HepG2 (cell line): ENCODE results near the gene PGGT1B. TPM values are rescaled to one million over a fixed set of nuclear protein-coding genes. Genes with fewer than 3 reads are reported as not detected.

Source experiments
- ATAC-seq: fragments of 200-7000 bp; cut with Tn5 transposase; 3 replicates; pipeline ENCODE4 v1.9.1; 2020; ENCODE audit warnings: mild to moderate bottlenecking, moderate library complexity
- BruUV-seq: library from RNA; stranded (reverse); fragments of 400-500 nt; replicated peaks from 2 replicates; lab custom pipeline; 2021; lab: Mats Ljungman, UMichigan
- CTCF ChIA-PET: fragments of 300-600 bp; formaldehyde crosslinking; extraction: SDS; loops from one replicate; lab custom pipeline; 2021; ENCODE audit warnings: low total read pairs, inconsistent platforms, low intra/inter-chr PET ratio; lab: Yijun Ruan, JAX
- POLR2A ChIA-PET: fragments of 350-600 bp; sonication (Branson Sonifier 250); formaldehyde crosslinking; loops from one replicate; lab custom pipeline; 2020; ENCODE audit warnings: antibody characterized with exemption, inconsistent platforms; lab: Yijun Ruan, JAX
- DNase-seq: peaks from one replicate; pipeline ENCODE4 v3.0.0-alpha.2; 2015; ENCODE audit warnings: low spot score
- FAIRE-seq: peaks from 3 replicates; lab custom pipeline; 2011; peaks lifted over from hg19 to GRCh38; lab: Jason Lieb, UNC
- H2AFZ ChIP-seq: one replicate; pipeline ENCODE4 v1.6.1; 2011; ENCODE audit warnings: low read length, inconsistent platforms
- H3K27ac ChIP-seq: fragments of 300-600 bp; 3 replicates; pipeline ENCODE4 v1.8.0; 2011; ENCODE audit warnings: mixed run types, mild to moderate bottlenecking, mixed read lengths, low read length, inconsistent platforms; ENCODE audit not compliant: insufficient read depth; ENCODE audit errors: extremely low read length
- H3K27me3 ChIP-seq, 2 experiments: fragments of 200-600 bp in 1 of 2; 2 replicates in 1 of 2; 3 replicates in 1 of 2; pipeline versions ENCODE4 v1.6.0 to v1.8.0; 2011; ENCODE audit warnings: low read length in 2 of 2, mild to moderate bottlenecking in 2 of 2, moderate library complexity in 2 of 2, inconsistent platforms in 1 of 2; ENCODE audit not compliant: insufficient read depth in 2 of 2, control insufficient read depth in 1 of 2
- H3K36me3 ChIP-seq, 2 experiments: fragments of 200-600 bp in 1 of 2; replicated peaks in 1 of 2; 2 replicates in 1 of 2; 3 replicates in 1 of 2; pipeline versions ENCODE4 v1.5.1 to v1.8.0; 2011; ENCODE audit warnings: low read length in 2 of 2, inconsistent platforms in 1 of 2; ENCODE audit not compliant: insufficient read depth in 2 of 2, control insufficient read depth in 1 of 2
- H3K4me1 ChIP-seq: 2 replicates; pipeline ENCODE4 v1.5.1; 2012; ENCODE audit warnings: low read length, inconsistent platforms; ENCODE audit not compliant: insufficient read depth
- H3K4me2 ChIP-seq: 2 replicates; pipeline ENCODE4 v1.6.0; 2011; ENCODE audit warnings: low read depth, low read length, inconsistent platforms
- H3K4me3 ChIP-seq, 3 experiments: fragments of 200-600 bp in 1 of 3; sonication (generic), shearing (Covaris generic) in 1 of 3; replicated peaks in 1 of 3; 2 replicates each; pipeline ENCODE4 v1.5.1; 2011 to 2016; ENCODE audit warnings: low read length in 3 of 3, inconsistent platforms in 2 of 3, low read depth in 2 of 3, mild to moderate bottlenecking in 2 of 3, control low read depth in 1 of 3, mixed read lengths in 1 of 3; ENCODE audit not compliant: insufficient read depth in 1 of 3
- H3K79me2 ChIP-seq: one replicate; pipeline ENCODE4 v1.6.1; 2011; ENCODE audit warnings: low read length, inconsistent platforms; ENCODE audit not compliant: insufficient read depth
- H3K9ac ChIP-seq: 2 replicates; pipeline ENCODE4 v1.6.0; 2011; ENCODE audit warnings: mild to moderate bottlenecking, low read depth, low read length, inconsistent platforms; ENCODE audit not compliant: insufficient read depth
- H3K9me3 ChIP-seq: 2 replicates; pipeline ENCODE4 v1.5.1; 2012; ENCODE audit warnings: mild to moderate bottlenecking, low read length
- H4K20me1 ChIP-seq: 2 replicates; pipeline ENCODE4 v1.6.0; 2011; ENCODE audit warnings: inconsistent platforms, mild to moderate bottlenecking, low read length, moderate library complexity; ENCODE audit not compliant: insufficient read depth
- MEIS2 ChIP-seq: sonication (generic); formaldehyde crosslinking; IDR thresholded peaks from 2 replicates; pipeline ENCODE4 v1.9.0; 2021; ENCODE audit warnings: mild to moderate bottlenecking, missing genetic modification reagents
- NFKBIZ ChIP-seq: IDR thresholded peaks from 2 replicates; pipeline ENCODE4 v1.6.1; 2018; ENCODE audit warnings: missing genetic modification reagents, missing compliant biosample characterization
- RAD51 ChIP-seq: fragments of 450-650 bp; IDR thresholded peaks from 2 replicates; pipeline ENCODE4 v1.6.1; 2016; ENCODE audit warnings: borderline replicate concordance
- RELA ChIP-seq: sonication (generic); formaldehyde crosslinking; IDR thresholded peaks from 2 replicates; pipeline ENCODE4 v1.4.0; 2020; ENCODE audit warnings: missing genetic modification reagents
- SAP130 ChIP-seq: IDR thresholded peaks from 2 replicates; pipeline ENCODE4 v1.6.1; 2016; ENCODE audit warnings: low read depth
- SIX4 ChIP-seq: sonication (generic); formaldehyde crosslinking; IDR thresholded peaks from 2 replicates; pipeline ENCODE4 v1.4.0; 2020; ENCODE audit warnings: missing genetic modification reagents
- SSRP1 ChIP-seq: IDR thresholded peaks from 2 replicates; pipeline ENCODE4 v1.6.1; 2016; ENCODE audit warnings: control low read depth
- TEAD3 ChIP-seq: optimal IDR thresholded peaks from 2 replicates; pipeline ENCODE3; 2016; ENCODE audit warnings: borderline replicate concordance
- ZC3H4 ChIP-seq: sonication (generic); formaldehyde crosslinking; IDR thresholded peaks from 2 replicates; pipeline ENCODE4 v1.4.0; 2020; ENCODE audit warnings: missing genetic modification reagents, borderline replicate concordance
- ZNF10 ChIP-seq: sonication (generic); formaldehyde crosslinking; IDR thresholded peaks from 2 replicates; pipeline ENCODE4 v1.4.0; 2020; ENCODE audit warnings: mild to moderate bottlenecking, low read depth, missing genetic modification reagents, borderline replicate concordance
- ZNF543 ChIP-seq: sonication (generic); formaldehyde crosslinking; IDR thresholded peaks from 2 replicates; pipeline ENCODE4 v1.4.0; 2020; ENCODE audit warnings: mild to moderate bottlenecking, missing genetic modification reagents
- ZNF619 ChIP-seq: sonication (generic); formaldehyde crosslinking; IDR thresholded peaks from 2 replicates; pipeline ENCODE4 v1.4.0; 2020; ENCODE audit warnings: mild to moderate bottlenecking, missing genetic modification reagents
- ZSCAN22 ChIP-seq: sonication (generic); formaldehyde crosslinking; IDR thresholded peaks from 2 replicates; pipeline ENCODE4 v1.4.0; 2020; ENCODE audit warnings: mild to moderate bottlenecking, missing genetic modification reagents
- WGBS: methylation state at CpG from one replicate; pipeline ENCODE4 v1.1.6; 2017; ENCODE audit warnings: low lambda C conversion rate; 5-methylcytosine and 5-hydroxymethylcytosine counted together
- in situ Hi-C: cut with HindIII; loops from 2 replicates; pipeline ENCODE4 v1.10.0; 2017; ENCODE audit warnings: low pct_unique_long_range_greater_than_20kb; ENCODE audit not compliant: extremely low pct_ligation_motif_present
- intact Hi-C: fragments of 100-400 bp; cut with micrococcal nuclease; formaldehyde crosslinking; loops from one replicate; pipeline ENCODE4 v1.10.0; 2022; ENCODE audit not compliant: unreplicated experiment
- polyA plus RNA-seq, 8 experiments: library from polyadenylated mRNA; depleted of rRNA in 3 of 8; stranded (reverse) in 7 of 8; unstranded in 1 of 8; fragments of >200 nt; fragmentation: Illumina TruSeq in 4 of 8; extraction: Trizol in 4 of 8; gene quantifications; 2 replicates each; pipeline versions ENCODE4 v1.2.1 to v1.2.3, GENCODE V29; 2011 to 2016; ENCODE audit warnings: low read depth in 4 of 8, missing spikeins in 1 of 8, mixed read lengths in 1 of 8; ENCODE audit not compliant: insufficient read depth in 1 of 8
- total RNA-seq, 5 experiments: library from RNA; depleted of rRNA; stranded (reverse); fragments of >200 nt; fragmentation: Illumina TruSeq; extraction: Trizol; gene quantifications; 2 replicates each; pipeline ENCODE4 v1.2.3, GENCODE V29; 2016; ENCODE audit warnings: low read depth in 1 of 5
- TF ChIP-seq, protein P1 (sequence below): sonication (generic); formaldehyde crosslinking; IDR thresholded peaks from 2 replicates; pipeline ENCODE4 v1.5.0; 2020; ENCODE audit warnings: mild to moderate bottlenecking, missing genetic modification reagents, borderline replicate concordance
- TF ChIP-seq, protein P2 (sequence below): sonication (generic); formaldehyde crosslinking; IDR thresholded peaks from 2 replicates; pipeline ENCODE4 v1.5.0; 2020; ENCODE audit warnings: mild to moderate bottlenecking, missing genetic modification reagents, borderline replicate concordance
- TF ChIP-seq, protein P3 (sequence below): IDR thresholded peaks from 2 replicates; pipeline ENCODE4 v1.4.0; 2020; ENCODE audit warnings: mild to moderate bottlenecking, missing genetic modification reagents

The PGGT1B gene
- total and polyA plus RNA-seq, 2 of the 13 experiments (the other 11 are each of a cell fraction or from before 2014, with no cell fraction given): 2.4 to 42.7 TPM

DNA sequence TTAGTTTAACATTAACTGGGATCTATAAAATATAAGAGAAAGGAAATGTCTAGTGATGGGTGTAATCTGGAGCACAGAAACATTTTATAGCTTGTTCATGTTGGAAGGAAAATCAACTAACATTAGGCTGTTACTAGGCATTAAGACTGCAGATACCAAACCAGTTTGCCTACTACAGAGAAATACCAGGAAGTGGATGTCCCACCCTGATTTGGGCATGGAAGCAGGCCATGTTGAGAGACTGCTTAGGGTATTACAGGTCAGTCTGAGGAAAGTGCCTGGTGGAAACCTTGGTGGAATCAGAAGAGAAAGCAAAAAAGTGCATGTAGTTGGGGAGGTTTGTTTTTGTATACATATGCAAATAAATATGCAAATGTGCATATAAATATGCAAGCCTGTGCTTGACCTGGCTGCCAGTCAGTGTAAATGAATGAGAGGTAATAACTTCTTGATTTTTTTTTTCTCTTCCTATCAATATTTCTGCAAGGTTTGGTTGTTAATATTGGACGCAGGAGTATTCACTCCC is 43.4 kb upstream of the PGGT1B start:
- ATAC-seq (no peak), DNase-seq (no peak), FAIRE-seq (no peak)
- in situ Hi-C loops: loop anchor here (25.0 kb wide), 1 partner anchor 756 kb away; no protein-coding TSS in a partner anchor
- ChIA-PET POLR2A (no interaction called here), CTCF (interaction anchor here (0.7 kb wide), 1 partner anchor 280 kb away, joined by 3 read pairs; no protein-coding TSS in a partner anchor)
- Histone ChIP-seq H3K27me3 (no peaks in the 10 kb centered on the region), H3K36me3 (no peaks in the 10 kb centered on the region), H3K4me1 (no peaks in the 10 kb centered on the region), H4K20me1 (no peaks in the 10 kb centered on the region), H3K4me3 (no peak overlapping the region), H3K9me3 (no peaks in the 10 kb centered on the region), H2AFZ (no peak overlapping the region), H3K4me2 (no peak overlapping the region), H3K27ac (no peak overlapping the region), H3K9ac (no peak overlapping the region), H3K79me2 (no peaks in the 10 kb centered on the region)
- WGBS: 91% methylated on average over 1 of the region's 1 CpG
- intact Hi-C loops: loop anchor here (10.0 kb wide), 1 partner anchor 759 kb away; no protein-coding TSS in a partner anchor
- no TSS peak for BruUV-seq
- TF ChIP-seq ZSCAN22 (CRISPR knock-in tag) (no peak), TEAD3 (no peak), RAD51 (no peak), SIX4 (CRISPR knock-in tag) (no peak), RELA (CRISPR knock-in tag) (no peak), ZNF619 (no peak), SSRP1 (CRISPR knock-in tag) (no peak), MEIS2 (no peak), ZNF10 (no peak), ZC3H4 (CRISPR knock-in tag) (no peak), NFKBIZ (no peak), ZNF543 (CRISPR knock-in tag) (no peak), SAP130 (CRISPR knock-in tag) (no peak)
- TF ChIP-seq, protein P1, sequence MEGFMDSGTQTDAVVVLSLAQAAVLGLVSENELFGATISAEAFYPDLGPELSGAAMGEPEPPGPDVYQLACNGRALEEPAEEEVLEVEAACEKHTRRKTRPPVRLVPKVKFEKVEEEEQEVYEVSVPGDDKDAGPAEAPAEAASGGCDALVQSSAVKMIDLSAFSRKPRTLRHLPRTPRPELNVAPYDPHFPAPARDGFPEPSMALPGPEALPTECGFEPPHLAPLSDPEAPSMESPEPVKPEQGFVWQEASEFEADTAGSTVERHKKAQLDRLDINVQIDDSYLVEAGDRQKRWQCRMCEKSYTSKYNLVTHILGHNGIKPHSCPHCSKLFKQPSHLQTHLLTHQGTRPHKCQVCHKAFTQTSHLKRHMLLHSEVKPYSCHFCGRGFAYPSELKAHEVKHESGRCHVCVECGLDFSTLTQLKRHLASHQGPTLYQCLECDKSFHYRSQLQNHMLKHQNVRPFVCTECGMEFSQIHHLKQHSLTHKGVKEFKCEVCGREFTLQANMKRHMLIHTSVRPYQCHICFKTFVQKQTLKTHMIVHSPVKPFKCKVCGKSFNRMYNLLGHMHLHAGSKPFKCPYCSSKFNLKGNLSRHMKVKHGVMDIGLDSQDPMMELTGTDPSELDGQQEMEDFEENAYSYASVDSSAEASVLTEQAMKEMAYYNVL (CRISPR knock-in tag): no peak
- TF ChIP-seq, protein P2, sequence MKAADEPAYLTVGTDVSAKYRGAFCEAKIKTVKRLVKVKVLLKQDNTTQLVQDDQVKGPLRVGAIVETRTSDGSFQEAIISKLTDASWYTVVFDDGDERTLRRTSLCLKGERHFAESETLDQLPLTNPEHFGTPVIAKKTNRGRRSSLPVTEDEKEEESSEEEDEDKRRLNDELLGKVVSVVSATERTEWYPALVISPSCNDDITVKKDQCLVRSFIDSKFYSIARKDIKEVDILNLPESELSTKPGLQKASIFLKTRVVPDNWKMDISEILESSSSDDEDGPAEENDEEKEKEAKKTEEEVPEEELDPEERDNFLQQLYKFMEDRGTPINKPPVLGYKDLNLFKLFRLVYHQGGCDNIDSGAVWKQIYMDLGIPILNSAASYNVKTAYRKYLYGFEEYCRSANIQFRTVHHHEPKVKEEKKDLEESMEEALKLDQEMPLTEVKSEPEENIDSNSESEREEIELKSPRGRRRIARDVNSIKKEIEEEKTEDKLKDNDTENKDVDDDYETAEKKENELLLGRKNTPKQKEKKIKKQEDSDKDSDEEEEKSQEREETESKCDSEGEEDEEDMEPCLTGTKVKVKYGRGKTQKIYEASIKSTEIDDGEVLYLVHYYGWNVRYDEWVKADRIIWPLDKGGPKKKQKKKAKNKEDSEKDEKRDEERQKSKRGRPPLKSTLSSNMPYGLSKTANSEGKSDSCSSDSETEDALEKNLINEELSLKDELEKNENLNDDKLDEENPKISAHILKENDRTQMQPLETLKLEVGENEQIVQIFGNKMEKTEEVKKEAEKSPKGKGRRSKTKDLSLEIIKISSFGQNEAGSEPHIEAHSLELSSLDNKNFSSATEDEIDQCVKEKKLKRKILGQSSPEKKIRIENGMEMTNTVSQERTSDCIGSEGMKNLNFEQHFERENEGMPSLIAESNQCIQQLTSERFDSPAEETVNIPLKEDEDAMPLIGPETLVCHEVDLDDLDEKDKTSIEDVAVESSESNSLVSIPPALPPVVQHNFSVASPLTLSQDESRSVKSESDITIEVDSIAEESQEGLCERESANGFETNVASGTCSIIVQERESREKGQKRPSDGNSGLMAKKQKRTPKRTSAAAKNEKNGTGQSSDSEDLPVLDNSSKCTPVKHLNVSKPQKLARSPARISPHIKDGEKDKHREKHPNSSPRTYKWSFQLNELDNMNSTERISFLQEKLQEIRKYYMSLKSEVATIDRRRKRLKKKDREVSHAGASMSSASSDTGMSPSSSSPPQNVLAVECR: no peak
- TF ChIP-seq, protein P3, sequence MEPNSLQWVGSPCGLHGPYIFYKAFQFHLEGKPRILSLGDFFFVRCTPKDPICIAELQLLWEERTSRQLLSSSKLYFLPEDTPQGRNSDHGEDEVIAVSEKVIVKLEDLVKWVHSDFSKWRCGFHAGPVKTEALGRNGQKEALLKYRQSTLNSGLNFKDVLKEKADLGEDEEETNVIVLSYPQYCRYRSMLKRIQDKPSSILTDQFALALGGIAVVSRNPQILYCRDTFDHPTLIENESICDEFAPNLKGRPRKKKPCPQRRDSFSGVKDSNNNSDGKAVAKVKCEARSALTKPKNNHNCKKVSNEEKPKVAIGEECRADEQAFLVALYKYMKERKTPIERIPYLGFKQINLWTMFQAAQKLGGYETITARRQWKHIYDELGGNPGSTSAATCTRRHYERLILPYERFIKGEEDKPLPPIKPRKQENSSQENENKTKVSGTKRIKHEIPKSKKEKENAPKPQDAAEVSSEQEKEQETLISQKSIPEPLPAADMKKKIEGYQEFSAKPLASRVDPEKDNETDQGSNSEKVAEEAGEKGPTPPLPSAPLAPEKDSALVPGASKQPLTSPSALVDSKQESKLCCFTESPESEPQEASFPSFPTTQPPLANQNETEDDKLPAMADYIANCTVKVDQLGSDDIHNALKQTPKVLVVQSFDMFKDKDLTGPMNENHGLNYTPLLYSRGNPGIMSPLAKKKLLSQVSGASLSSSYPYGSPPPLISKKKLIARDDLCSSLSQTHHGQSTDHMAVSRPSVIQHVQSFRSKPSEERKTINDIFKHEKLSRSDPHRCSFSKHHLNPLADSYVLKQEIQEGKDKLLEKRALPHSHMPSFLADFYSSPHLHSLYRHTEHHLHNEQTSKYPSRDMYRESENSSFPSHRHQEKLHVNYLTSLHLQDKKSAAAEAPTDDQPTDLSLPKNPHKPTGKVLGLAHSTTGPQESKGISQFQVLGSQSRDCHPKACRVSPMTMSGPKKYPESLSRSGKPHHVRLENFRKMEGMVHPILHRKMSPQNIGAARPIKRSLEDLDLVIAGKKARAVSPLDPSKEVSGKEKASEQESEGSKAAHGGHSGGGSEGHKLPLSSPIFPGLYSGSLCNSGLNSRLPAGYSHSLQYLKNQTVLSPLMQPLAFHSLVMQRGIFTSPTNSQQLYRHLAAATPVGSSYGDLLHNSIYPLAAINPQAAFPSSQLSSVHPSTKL (CRISPR knock-in tag): no peak
